Activated B cell treated with CpG ODN at 0.5 μM for 24 hours (primary cell): ENCODE measurements around the gene ADSS1. TPM values are rescaled to one million over a fixed set of nuclear protein-coding genes. Genes with fewer than 3 reads are reported as not detected.

Experiments
- ATAC-seq: fragments of 200-7000 bp; cut with Tn5 transposase; one replicate; pipeline ENCODE4 v1.10.0; 2021; ENCODE audit warnings: low read depth, mild to moderate bottlenecking, moderate library complexity
- CTCF ChIA-PET: fragments of 350-600 bp; sonication (Branson Sonifier 250); formaldehyde crosslinking; loops from one replicate; lab custom pipeline; 2021; ENCODE audit warnings: antibody characterized with exemption; lab: Charles Lee
- POLR2A ChIA-PET: fragments of 350-600 bp; sonication (Branson Sonifier 250); formaldehyde crosslinking; loops from one replicate; lab custom pipeline; 2021; ENCODE audit warnings: antibody characterized with exemption; lab: Charles Lee
- DNase-seq: peaks from one replicate; pipeline ENCODE4 v3.0.0; 2022
- H3K27ac Mint-ChIP-seq: one replicate; pipeline ENCODE4 v1.8.0; 2020; ENCODE audit warnings: mixed read lengths
- H3K27me3 Mint-ChIP-seq: one replicate; pipeline ENCODE4 v1.8.0; 2021; ENCODE audit warnings: mixed read lengths
- H3K36me3 Mint-ChIP-seq: one replicate; pipeline ENCODE4 v1.8.0; 2021; ENCODE audit warnings: low read depth, mixed read lengths
- H3K4me1 Mint-ChIP-seq: one replicate; pipeline ENCODE4 v1.8.0; 2021; ENCODE audit warnings: mixed read lengths
- H3K4me3 Mint-ChIP-seq: one replicate; pipeline ENCODE4 v1.8.0; 2020; ENCODE audit warnings: mild to moderate bottlenecking, mixed read lengths
- H3K9me3 Mint-ChIP-seq: one replicate; pipeline ENCODE4 v1.8.0; 2020; ENCODE audit warnings: mixed read lengths
- intact Hi-C: fragments of 100-400 bp; cut with micrococcal nuclease; formaldehyde crosslinking; loops from one replicate; pipeline ENCODE4 v1.15.1; 2024
- total RNA-seq: library from RNA; stranded (reverse); gene quantifications from 2 replicates; pipeline ENCODE4 v1.2.3, GENCODE V29; 2022
- TF ChIP-seq, protein P1 (sequence below): fragments of 200-600 bp; IDR thresholded peaks from one replicate; pipeline ENCODE4 v1.8.0; 2022; ENCODE audit warnings: antibody characterized with exemption, mild to moderate bottlenecking

The ADSS1 gene
- total RNA-seq, 1 donor from 2014 or later, result 0.18 TPM

DNA sequence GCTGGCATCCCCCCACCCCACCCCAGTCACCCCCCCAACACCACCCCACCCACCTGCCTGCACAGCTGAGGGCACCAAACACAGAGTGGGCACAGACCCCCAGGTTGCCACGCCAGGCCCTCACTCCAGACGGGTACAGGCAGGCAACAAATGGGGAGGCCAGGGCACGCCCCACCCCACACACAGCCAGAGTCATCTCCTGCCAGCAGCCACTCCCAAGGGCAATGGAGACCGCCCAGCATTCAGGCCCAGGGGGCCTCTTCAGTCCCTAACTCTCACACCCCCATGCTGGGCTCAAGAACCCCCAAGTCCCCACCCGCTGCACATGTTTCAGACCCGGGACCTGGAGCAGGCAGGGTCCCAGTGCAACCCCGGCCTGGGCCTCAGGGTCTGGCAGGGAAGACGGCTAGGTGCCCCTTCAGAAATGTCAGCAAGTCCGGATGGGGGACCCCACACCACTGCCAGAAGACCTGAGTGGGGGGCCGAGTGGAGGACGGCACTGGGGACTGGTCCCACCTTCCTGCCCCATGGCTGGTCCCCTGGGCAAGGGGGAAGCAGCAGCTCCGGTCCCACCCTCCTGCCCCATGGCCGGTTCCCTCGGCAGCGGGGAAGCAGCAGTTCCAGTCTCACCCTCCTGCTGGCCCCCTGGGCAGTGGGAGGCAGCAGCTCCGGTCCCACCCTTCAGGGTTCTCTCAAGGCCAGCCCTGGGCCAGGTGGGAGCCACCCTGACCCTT, 59.6 kb downstream of the ADSS1 start:
- DNase-seq (no peak), ATAC-seq (no peak)
- ChIA-PET CTCF (no interaction called here), POLR2A (interaction anchor here (0.5 kb wide), 1 partner anchor 81 kb away, joined by 4 read pairs; no protein-coding TSS in a partner anchor)
- no peaks in the 10 kb centered on the region for H3K4me1 Mint-ChIP-seq
- peaks cover 2% of the 10 kb centered on the region for H3K36me3 Mint-ChIP-seq
- no peaks in the 10 kb centered on the region for H3K9me3 Mint-ChIP-seq
- TF ChIP-seq, protein P1, sequence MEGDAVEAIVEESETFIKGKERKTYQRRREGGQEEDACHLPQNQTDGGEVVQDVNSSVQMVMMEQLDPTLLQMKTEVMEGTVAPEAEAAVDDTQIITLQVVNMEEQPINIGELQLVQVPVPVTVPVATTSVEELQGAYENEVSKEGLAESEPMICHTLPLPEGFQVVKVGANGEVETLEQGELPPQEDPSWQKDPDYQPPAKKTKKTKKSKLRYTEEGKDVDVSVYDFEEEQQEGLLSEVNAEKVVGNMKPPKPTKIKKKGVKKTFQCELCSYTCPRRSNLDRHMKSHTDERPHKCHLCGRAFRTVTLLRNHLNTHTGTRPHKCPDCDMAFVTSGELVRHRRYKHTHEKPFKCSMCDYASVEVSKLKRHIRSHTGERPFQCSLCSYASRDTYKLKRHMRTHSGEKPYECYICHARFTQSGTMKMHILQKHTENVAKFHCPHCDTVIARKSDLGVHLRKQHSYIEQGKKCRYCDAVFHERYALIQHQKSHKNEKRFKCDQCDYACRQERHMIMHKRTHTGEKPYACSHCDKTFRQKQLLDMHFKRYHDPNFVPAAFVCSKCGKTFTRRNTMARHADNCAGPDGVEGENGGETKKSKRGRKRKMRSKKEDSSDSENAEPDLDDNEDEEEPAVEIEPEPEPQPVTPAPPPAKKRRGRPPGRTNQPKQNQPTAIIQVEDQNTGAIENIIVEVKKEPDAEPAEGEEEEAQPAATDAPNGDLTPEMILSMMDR, result no peak
- intact Hi-C loops, result no loop called here
- H3K27me3 Mint-ChIP-seq, result no peaks in the 10 kb centered on the region
- H3K27ac Mint-ChIP-seq, result no peak overlapping the region
- no peak overlapping the region for H3K4me3 Mint-ChIP-seq

DNA sequence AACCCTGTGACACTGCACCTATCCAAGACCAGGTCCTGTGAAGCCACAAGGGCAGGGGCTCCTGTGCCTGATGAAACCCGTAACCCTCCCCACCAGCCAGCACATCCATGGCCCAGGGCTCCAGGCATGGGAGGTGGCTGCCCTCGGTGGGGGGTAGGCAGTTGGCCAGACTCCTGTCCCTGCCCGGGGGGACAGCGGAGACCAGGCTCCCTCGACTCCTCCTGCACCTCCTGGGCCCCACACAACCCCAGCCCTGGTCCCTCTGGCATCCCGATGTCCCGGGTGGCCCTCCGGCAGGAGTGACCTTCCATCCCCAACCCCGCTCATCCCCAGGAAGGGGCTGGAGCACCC, 60.2 kb downstream of the ADSS1 start:
- H3K36me3 Mint-ChIP-seq, result peaks cover 2% of the 10 kb centered on the region
- H3K4me3 Mint-ChIP-seq, result no peak overlapping the region
- H3K4me1 Mint-ChIP-seq, result no peaks in the 10 kb centered on the region
- ChIA-PET POLR2A (no interaction called here), CTCF (no interaction called here)
- TF ChIP-seq, protein P1, result no peak
- no peaks in the 10 kb centered on the region for H3K27me3 Mint-ChIP-seq
- intact Hi-C loops, result no loop called here
- H3K27ac Mint-ChIP-seq, result no peak overlapping the region
- no peak for ATAC-seq
- no peaks in the 10 kb centered on the region for H3K9me3 Mint-ChIP-seq
- DNase-seq, result no peak

DNA sequence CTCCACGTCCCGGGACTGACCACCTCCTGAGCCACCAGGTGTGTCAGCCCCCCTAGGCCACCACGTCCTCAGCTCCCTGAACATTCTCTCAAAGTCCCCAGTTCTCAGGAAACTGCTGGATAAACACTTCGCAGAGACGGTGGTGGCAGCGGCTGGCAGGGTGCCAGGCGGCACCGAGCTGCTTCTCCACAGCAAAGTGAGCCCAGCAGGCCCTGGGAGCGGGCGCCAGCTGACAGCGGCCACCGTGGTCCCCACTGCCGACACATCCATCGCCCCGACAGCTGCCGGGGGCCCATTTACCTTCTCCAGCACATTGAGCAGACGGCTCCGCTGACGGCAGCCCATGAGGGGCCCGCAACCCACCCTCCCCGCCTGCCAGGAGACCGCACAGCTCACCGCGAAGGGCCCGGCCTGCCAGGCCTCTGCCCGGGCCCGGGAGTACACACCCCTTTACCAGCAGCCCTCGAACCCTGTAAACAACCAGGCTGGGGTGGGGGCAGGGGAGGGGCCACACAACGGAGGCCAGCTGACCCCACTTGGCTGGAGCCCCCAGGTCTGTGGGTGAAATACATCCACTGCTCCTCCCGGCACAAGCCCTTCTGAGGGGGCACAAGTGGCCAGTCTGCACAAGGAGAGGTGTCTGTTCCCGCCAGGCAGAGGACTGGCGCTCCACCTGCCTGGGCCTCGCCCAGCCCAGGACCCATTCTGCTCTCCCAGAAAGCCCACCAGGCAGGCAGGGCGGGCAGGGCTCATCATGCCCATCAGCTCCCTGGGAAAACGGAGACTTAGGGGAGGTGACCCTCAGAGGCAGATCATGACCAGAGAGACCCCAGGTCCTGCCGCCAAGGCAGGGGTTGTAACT, 61.0 kb downstream of the ADSS1 start:
- Mint-ChIP-seq H3K9me3 (no peaks in the 10 kb centered on the region), H3K27me3 (no peaks in the 10 kb centered on the region), H3K36me3 (peaks cover 7% of the 10 kb centered on the region), H3K4me1 (no peaks in the 10 kb centered on the region), H3K4me3 (no peak overlapping the region), H3K27ac (no peak overlapping the region)
- intact Hi-C loops, result no loop called here
- ChIA-PET POLR2A (no interaction called here), CTCF (interaction anchor here (1.2 kb wide), 1 partner anchor 16 kb away, joined by 3 read pairs; no protein-coding TSS in a partner anchor)
- DNase-seq (no peak), ATAC-seq (no peak)
- TF ChIP-seq, protein P1, result no peak

DNA sequence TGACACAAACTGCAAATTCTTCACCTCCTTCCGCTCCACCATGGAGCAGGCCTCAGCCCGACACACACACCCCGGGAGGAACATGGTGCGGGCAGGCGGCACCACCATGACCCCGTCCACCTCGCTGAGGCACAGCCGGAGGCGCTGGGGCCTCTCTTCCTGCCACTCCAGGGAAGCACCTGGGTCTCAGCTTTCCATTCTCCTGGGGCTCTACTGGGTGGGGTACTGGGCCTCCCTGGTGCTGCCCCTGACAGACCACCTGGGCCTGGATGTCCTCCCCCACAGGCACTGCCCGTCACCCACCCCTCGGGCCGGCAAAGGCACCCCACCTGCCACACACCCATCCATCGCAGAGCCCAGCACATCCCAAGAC, 61.7 kb downstream of the ADSS1 start:
- Mint-ChIP-seq H3K27me3 (no peaks in the 10 kb centered on the region), H3K4me1 (no peaks in the 10 kb centered on the region), H3K27ac (no peak overlapping the region), H3K9me3 (no peaks in the 10 kb centered on the region), H3K4me3 (no peak overlapping the region), H3K36me3 (peaks cover 7% of the 10 kb centered on the region)
- DNase-seq (no peak), ATAC-seq (no peak)
- TF ChIP-seq, protein P1, result no peak
- ChIA-PET CTCF (interaction anchor here (1.2 kb wide), 1 partner anchor 17 kb away, joined by 3 read pairs; no protein-coding TSS in a partner anchor), POLR2A (no interaction called here)
- intact Hi-C loops, result no loop called here

DNA sequence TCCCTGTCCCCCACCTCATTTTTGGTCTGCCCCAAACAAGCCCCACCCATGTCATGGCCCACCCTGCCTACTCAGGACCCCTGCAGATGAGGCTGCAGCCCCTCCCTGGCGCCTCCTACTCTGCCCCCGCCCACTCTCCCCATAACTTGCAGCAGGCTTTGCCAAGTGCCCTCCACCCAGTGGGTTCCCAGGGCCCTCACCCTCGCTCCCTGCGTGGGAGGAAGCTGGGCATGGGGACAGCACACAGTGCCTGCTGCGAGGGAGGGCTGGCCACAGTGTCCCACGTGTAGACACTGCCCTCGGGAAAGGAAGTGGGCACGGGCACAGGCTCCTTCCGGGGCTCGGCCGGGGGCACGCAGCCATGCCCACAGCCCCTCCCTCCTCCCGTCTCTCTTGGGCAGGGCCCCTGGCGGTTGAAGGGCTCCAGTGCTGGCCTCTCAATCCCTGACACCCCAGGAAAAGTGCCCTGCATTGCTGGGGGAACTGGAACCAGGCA, 62.1 kb downstream of the ADSS1 start:
- ATAC-seq (no peak), DNase-seq (no peak)
- Mint-ChIP-seq H3K27ac (no peak overlapping the region), H3K27me3 (no peaks in the 10 kb centered on the region), H3K4me3 (no peak overlapping the region), H3K9me3 (no peaks in the 10 kb centered on the region), H3K36me3 (peaks cover 9% of the 10 kb centered on the region), H3K4me1 (no peaks in the 10 kb centered on the region)
- TF ChIP-seq, protein P1, result no peak
- POLR2A ChIA-PET, result no interaction called here
- CTCF ChIA-PET, result interaction anchor here (1.2 kb wide), 1 partner anchor 17 kb away, joined by 3 read pairs; no protein-coding TSS in a partner anchor
- intact Hi-C loops, result no loop called here
